H9 (cell line): ENCODE measurements around the gene TDRD3. TPM values are rescaled to one million over a fixed set of nuclear protein-coding genes. Genes with fewer than 3 reads are reported as not detected.

Experiments
- DNase-seq: peaks from one replicate; pipeline ENCODE4 v3.0.0-alpha.2; 2017
- H2AFZ ChIP-seq: one replicate; pipeline ENCODE4 v1.6.1; 2013; ENCODE audit warnings: mild to moderate bottlenecking, low read length, control low read depth, moderate library complexity
- H2AK5ac ChIP-seq: 2 replicates; pipeline ENCODE4 v1.6.1; 2013; ENCODE audit warnings: low read length, control low read depth, mixed read lengths; ENCODE audit not compliant: insufficient read length
- H2BK120ac ChIP-seq: one replicate; pipeline ENCODE4 v1.6.1; 2013; ENCODE audit warnings: low read depth, mild to moderate bottlenecking, low read length, control low read depth, inconsistent platforms; ENCODE audit not compliant: poor library complexity, severe bottlenecking
- H2BK12ac ChIP-seq: 2 replicates; pipeline ENCODE4 v1.6.1; 2013; ENCODE audit warnings: low read length, control low read depth, mixed read lengths, low read depth; ENCODE audit not compliant: insufficient read length
- H2BK15ac ChIP-seq: 2 replicates; pipeline ENCODE4 v1.6.1; 2013; ENCODE audit warnings: low read depth, low read length, control low read depth
- H2BK20ac ChIP-seq: one replicate; pipeline ENCODE4 v1.6.1; 2013; ENCODE audit warnings: low read depth, mild to moderate bottlenecking, low read length, control low read depth, inconsistent platforms; ENCODE audit not compliant: poor library complexity, severe bottlenecking
- H2BK5ac ChIP-seq: 2 replicates; pipeline ENCODE4 v1.6.1; 2013; ENCODE audit warnings: low read length, control low read depth, mixed read lengths; ENCODE audit not compliant: insufficient read length
- H3K14ac ChIP-seq: 2 replicates; pipeline ENCODE4 v1.6.1; 2013; ENCODE audit warnings: low read length, control low read depth; ENCODE audit not compliant: insufficient read depth
- H3K18ac ChIP-seq: 2 replicates; pipeline ENCODE4 v1.6.1; 2013; ENCODE audit warnings: low read depth, mild to moderate bottlenecking, mixed read lengths, low read length, control low read depth; ENCODE audit not compliant: insufficient read length
- H3K23ac ChIP-seq: 2 replicates; pipeline ENCODE4 v1.6.1; 2013; ENCODE audit warnings: low read length, control low read depth, mixed read lengths, low read depth; ENCODE audit not compliant: insufficient read length
- H3K23me2 ChIP-seq: 2 replicates; pipeline ENCODE4 v1.6.1; 2013; ENCODE audit warnings: low read depth, mild to moderate bottlenecking, mixed read lengths, low read length, control low read depth; ENCODE audit not compliant: insufficient read length, poor library complexity, severe bottlenecking
- H3K27ac ChIP-seq: 2 replicates; pipeline ENCODE4 v1.5.1; 2013; ENCODE audit warnings: low read length, control low read depth, mixed read lengths, low read depth; ENCODE audit not compliant: insufficient read length
- H3K27me3 ChIP-seq: 2 replicates; pipeline ENCODE4 v1.6.1; 2013; ENCODE audit warnings: low read length, control low read depth, inconsistent platforms; ENCODE audit not compliant: insufficient read depth
- H3K4ac ChIP-seq: 2 replicates; pipeline ENCODE4 v1.6.1; 2013; ENCODE audit warnings: low read depth, mild to moderate bottlenecking, control low read depth, inconsistent platforms, low read length, moderate library complexity
- H3K4me1 ChIP-seq: 2 replicates; pipeline ENCODE4 v1.6.1; 2013; ENCODE audit warnings: low read length, control low read depth, inconsistent platforms; ENCODE audit not compliant: insufficient read depth
- H3K4me2 ChIP-seq: 2 replicates; pipeline ENCODE4 v1.6.1; 2013; ENCODE audit warnings: low read length, control low read depth, mixed read lengths; ENCODE audit not compliant: insufficient read length, insufficient read depth
- H3K56ac ChIP-seq: 2 replicates; pipeline ENCODE4 v1.6.1; 2013; ENCODE audit warnings: low read depth, mild to moderate bottlenecking, mixed read lengths, low read length, control low read depth; ENCODE audit not compliant: insufficient read length
- H3K79me1 ChIP-seq: 2 replicates; pipeline ENCODE4 v1.6.1; 2013; ENCODE audit warnings: low read depth, mild to moderate bottlenecking, moderate library complexity, low read length, control low read depth, inconsistent platforms; ENCODE audit not compliant: insufficient read depth, poor library complexity, severe bottlenecking
- H3K79me2 ChIP-seq: 2 replicates; pipeline ENCODE4 v1.6.1; 2013; ENCODE audit warnings: low read length, control low read depth, inconsistent platforms; ENCODE audit not compliant: insufficient read depth
- H3K9ac ChIP-seq: 2 replicates; pipeline ENCODE4 v1.6.1; 2013; ENCODE audit warnings: low read length, control low read depth, mixed read lengths; ENCODE audit not compliant: insufficient read length; ENCODE audit errors: extremely low read depth
- H3K9me3 ChIP-seq: one replicate; pipeline ENCODE4 v1.6.1; 2013; ENCODE audit warnings: low read depth, low read length, inconsistent platforms; ENCODE audit not compliant: control insufficient read depth
- H3T11ph ChIP-seq: one replicate; pipeline ENCODE4 v1.6.1; 2013; ENCODE audit warnings: mild to moderate bottlenecking, low read length, control low read depth, inconsistent platforms
- H4K20me1 ChIP-seq: one replicate; pipeline ENCODE4 v1.6.1; 2013; ENCODE audit not compliant: control insufficient read depth, insufficient read length, insufficient read depth
- H4K5ac ChIP-seq: 2 replicates; pipeline ENCODE4 v1.6.1; 2013; ENCODE audit warnings: low read depth, mild to moderate bottlenecking, mixed read lengths, low read length, control low read depth; ENCODE audit not compliant: insufficient read length
- H4K8ac ChIP-seq: replicated peaks from 2 replicates; pipeline ENCODE4 v1.6.1; 2013; ENCODE audit warnings: low read length, control low read depth, mixed read lengths, low read depth; ENCODE audit not compliant: insufficient read length
- H4K91ac ChIP-seq: 2 replicates; pipeline ENCODE4 v1.6.1; 2013; ENCODE audit warnings: low read depth, mild to moderate bottlenecking, moderate library complexity, mixed read lengths, low read length, control low read depth; ENCODE audit not compliant: insufficient read length
- H3K27ac Mint-ChIP-seq, 3 experiments: 2 replicates in 2 of 3; 3 replicates in 1 of 3; pipeline ENCODE4 v1.8.0; 2020 to 2021; ENCODE audit warnings: mixed read lengths in 3 of 3, mild to moderate bottlenecking in 1 of 3, moderate library complexity in 1 of 3
- H3K27me3 Mint-ChIP-seq: 2 replicates; pipeline ENCODE4 v1.8.0; 2021; ENCODE audit warnings: low read depth, mild to moderate bottlenecking, moderate library complexity, mixed read lengths
- H3K36me3 Mint-ChIP-seq, 3 experiments: 2 replicates in 2 of 3; 3 replicates in 1 of 3; pipeline ENCODE4 v1.8.0; 2020 to 2021; ENCODE audit warnings: low read depth in 3 of 3, mixed read lengths in 3 of 3; ENCODE audit not compliant: insufficient read depth in 1 of 3
- H3K4me1 Mint-ChIP-seq, 2 experiments: 2 replicates each; pipeline ENCODE4 v1.8.0; 2020; ENCODE audit warnings: mixed read lengths in 2 of 2
- H3K4me3 Mint-ChIP-seq, 2 experiments: 2 replicates in 1 of 2; 3 replicates in 1 of 2; pipeline ENCODE4 v1.8.0; 2020 to 2021; ENCODE audit warnings: mild to moderate bottlenecking in 2 of 2, mixed read lengths in 2 of 2, moderate library complexity in 1 of 2
- H3K9me3 Mint-ChIP-seq, 2 experiments: 2 replicates in 1 of 2; 3 replicates in 1 of 2; pipeline ENCODE4 v1.8.0; 2020; ENCODE audit warnings: mild to moderate bottlenecking in 2 of 2, mixed read lengths in 2 of 2, moderate library complexity in 1 of 2
- CTCF ChIP-seq: fragments of 200-600 bp; sonication (generic); conservative IDR thresholded peaks from 3 replicates; pipeline ENCODE4 v1.8.0; 2021; ENCODE audit warnings: antibody characterized with exemption, mild to moderate bottlenecking
- WGBS: extraction: QIAGEN DNeasy Blood & Tissue Kit; methylation state at CpG from one replicate; pipeline ENCODE4 v1.1.7; 2013; ENCODE audit warnings: missing lambda C conversion rate, low lambda C conversion rate, mixed read lengths; ENCODE audit not compliant: insufficient read length; ENCODE audit errors: extremely low coverage; 5-methylcytosine and 5-hydroxymethylcytosine counted together
- total RNA-seq: library from RNA; stranded (reverse); gene quantifications from 2 replicates; pipeline ENCODE4 v1.2.1, GENCODE V29; 2021

Gene TDRD3
- total RNA-seq, 1 experiment from 2014 or later, result 16.1 TPM

- no peak overlapping the region for H2BK5ac ChIP-seq
- no peaks in the 10 kb centered on the region for H3K4me1 ChIP-seq
- WGBS, result no CpG with 5 or more reads among the region's 1 CpG
- no peak overlapping the region for H3K56ac ChIP-seq
- no peak for TF ChIP-seq CTCF
- no peak overlapping the region for H2AK5ac ChIP-seq
- no peak overlapping the region for H3T11ph ChIP-seq
- no peak overlapping the region for H2BK12ac ChIP-seq
- no peaks in the 10 kb centered on the region for H3K4me1 Mint-ChIP-seq
- no peaks in the 10 kb centered on the region for H3K23me2 ChIP-seq
- no peak overlapping the region for H2BK20ac ChIP-seq
- no peaks in the 10 kb centered on the region for H3K79me1 ChIP-seq
- no peak overlapping the region for H2BK15ac ChIP-seq
- no peaks in the 10 kb centered on the region for H4K20me1 ChIP-seq
- no peak overlapping the region for H2BK120ac ChIP-seq
- no peak overlapping the region for H3K4ac ChIP-seq
- no peak overlapping the region for H3K27ac ChIP-seq
- no peaks in the 10 kb centered on the region for H3K79me2 ChIP-seq
- peaks cover 68 to 85% of the 10 kb centered on the region in 2 experiments for H3K9me3 Mint-ChIP-seq
- H3K18ac ChIP-seq, result no peak overlapping the region
- H3K23ac ChIP-seq, result no peak overlapping the region
- peaks cover 82 to 97% (median 96%) of the 10 kb centered on the region in 3 experiments for H3K36me3 Mint-ChIP-seq
- no peak for DNase-seq
- H3K27me3 ChIP-seq, result no peaks in the 10 kb centered on the region
- H3K27ac Mint-ChIP-seq, result no peak overlapping the region
- peaks cover 52% of the 10 kb centered on the region for H3K9me3 ChIP-seq
- no peak overlapping the region for H2AFZ ChIP-seq
- H3K4me3 Mint-ChIP-seq, result no peak overlapping the region
- no peaks in the 10 kb centered on the region for H3K27me3 Mint-ChIP-seq
- H4K91ac ChIP-seq, result no peak overlapping the region
- no peak overlapping the region for H4K5ac ChIP-seq
- no peak overlapping the region for H3K14ac ChIP-seq
- H4K8ac ChIP-seq, result no peak overlapping the region
- no peak overlapping the region for H3K4me2 ChIP-seq
- no peak overlapping the region for H3K9ac ChIP-seq
Observed at GRCh38 chr13:60501236-60501635, 104.2 kb downstream of the TDRD3 start.
